Activated naive CD4-positive, alpha-beta T cell treated with anti-CD3 and anti-CD28 coated beads, Interleukin-2, amount 10 ng/mL, durations not matched to agents 7 days and 5 days (primary cell): ENCODE results near the gene SMARCD1.

ENCODE experiments used
- CTCF ChIA-PET: fragments of 350-600 bp; sonication (Branson Sonifier 250); formaldehyde crosslinking; loops from one replicate; lab custom pipeline; 2021; ENCODE audit warnings: antibody characterized with exemption; lab: Charles Lee
- DNase-seq: peaks from one replicate; pipeline ENCODE4 v3.0.0-alpha.2; 2020
- H3K27ac Mint-ChIP-seq: one replicate; pipeline ENCODE4 v1.8.0; 2021; ENCODE audit warnings: mild to moderate bottlenecking, moderate library complexity, mixed read lengths
- H3K27me3 Mint-ChIP-seq: one replicate; pipeline ENCODE4 v1.8.0; 2021; ENCODE audit warnings: mild to moderate bottlenecking, mixed read lengths
- H3K36me3 Mint-ChIP-seq: one replicate; pipeline ENCODE4 v1.8.0; 2021; ENCODE audit warnings: mixed read lengths
- H3K4me1 Mint-ChIP-seq: one replicate; pipeline ENCODE4 v1.8.0; 2021; ENCODE audit warnings: mixed read lengths
- H3K4me3 Mint-ChIP-seq: one replicate; pipeline ENCODE4 v1.8.0; 2021; ENCODE audit warnings: mild to moderate bottlenecking, moderate library complexity, mixed read lengths
- H3K9me3 Mint-ChIP-seq: one replicate; pipeline ENCODE4 v1.8.0; 2021; ENCODE audit warnings: mixed read lengths

SMARCD1 gene

DNA sequence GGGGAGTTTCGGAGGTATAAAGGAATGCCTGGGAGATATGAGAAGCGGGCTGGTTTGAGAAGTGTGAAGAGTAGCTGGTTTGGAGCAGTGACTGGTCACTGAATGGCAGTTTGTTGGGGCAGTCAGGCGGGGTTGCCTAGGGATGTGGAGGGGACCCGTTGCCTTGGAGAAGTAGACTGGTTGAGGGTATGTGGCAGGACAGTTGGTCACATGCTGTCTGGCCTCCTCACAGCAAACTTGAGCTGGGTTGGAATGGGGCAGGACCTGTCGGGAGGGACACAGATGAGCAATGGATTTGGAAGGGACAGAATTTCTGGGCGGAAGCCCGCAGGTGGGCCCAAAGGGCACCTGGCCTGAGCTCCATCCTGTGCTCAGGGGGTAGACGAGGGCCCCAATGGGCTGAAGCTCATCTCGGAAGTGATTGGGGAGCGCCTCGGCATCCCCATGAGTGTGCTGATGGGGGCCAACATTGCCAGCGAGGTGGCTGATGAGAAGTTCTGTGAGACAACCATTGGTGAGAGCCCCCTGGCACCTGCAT, 20.8 kb downstream of the SMARCD1 start:
- CTCF ChIA-PET = interaction anchor here (0.9 kb wide), 1 partner anchor 16 kb away, joined by 3 read pairs; no protein-coding TSS in a partner anchor
- Mint-ChIP-seq H3K4me1 (peaks cover 9% of the 10 kb centered on the region), H3K9me3 (no peaks in the 10 kb centered on the region), H3K27ac (no peak overlapping the region), H3K36me3 (peaks cover 4% of the 10 kb centered on the region), H3K27me3 (peaks cover 21% of the 10 kb centered on the region), H3K4me3 (no peak overlapping the region)
- DNase-seq = no peak

DNA sequence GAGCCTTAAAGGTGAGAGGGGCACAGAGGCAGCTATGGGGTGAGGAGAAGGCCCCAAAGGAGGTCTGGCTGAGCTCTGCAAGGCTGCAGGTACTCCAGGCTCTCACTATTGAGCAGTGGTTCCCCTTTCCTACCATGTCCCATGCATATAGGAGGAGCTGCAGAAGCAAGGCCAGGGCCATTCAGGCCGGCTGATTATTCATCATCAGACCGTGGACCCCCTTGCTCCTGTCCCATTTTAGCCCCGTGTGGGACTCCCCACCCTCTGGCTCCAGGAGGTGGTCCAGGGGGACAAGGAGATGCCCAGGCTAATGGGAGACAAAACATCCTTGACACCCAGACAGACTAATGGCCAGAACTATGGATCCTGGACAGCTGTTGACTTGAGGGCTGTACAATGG, 21.8 kb downstream of the SMARCD1 start:
- Mint-ChIP-seq H3K36me3 (no peaks in the 10 kb centered on the region), H3K4me1 (peaks cover 15% of the 10 kb centered on the region)

DNA sequence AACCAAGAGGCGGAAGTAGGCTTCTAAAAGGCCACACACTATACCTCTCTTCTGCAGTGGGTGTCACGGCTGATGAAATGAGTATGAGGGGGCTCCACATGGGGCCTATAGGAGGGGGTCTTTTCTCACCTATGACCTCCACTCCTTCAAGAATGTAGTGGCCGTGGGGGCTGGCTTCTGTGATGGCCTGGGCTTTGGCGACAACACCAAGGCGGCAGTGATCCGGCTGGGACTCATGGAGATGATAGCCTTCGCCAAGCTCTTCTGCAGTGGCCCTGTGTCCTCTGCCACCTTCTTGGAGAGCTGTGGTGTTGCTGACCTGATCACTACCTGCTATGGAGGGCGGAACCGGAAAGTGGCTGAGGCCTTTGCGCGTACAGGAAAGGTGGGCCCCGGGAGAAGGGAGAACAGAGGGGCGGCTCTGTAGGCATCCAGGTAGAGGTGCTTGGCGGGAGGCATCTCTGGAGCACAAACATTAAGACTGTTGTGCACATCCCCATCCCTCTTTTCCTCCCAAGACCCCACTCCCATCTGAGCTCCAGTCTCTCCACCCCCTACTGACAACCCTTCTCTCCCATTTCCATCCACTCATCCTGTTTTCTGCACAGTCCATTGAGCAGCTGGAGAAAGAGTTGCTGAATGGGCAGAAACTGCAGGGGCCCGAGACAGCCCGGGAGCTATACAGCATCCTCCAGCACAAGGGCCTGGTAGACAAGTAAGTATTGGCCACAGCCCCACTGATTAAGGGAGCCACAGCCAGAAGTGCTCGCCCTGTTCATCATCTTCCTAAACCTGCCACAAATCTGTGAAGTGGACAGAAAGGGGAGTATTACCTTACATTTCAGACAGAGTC, 22.5 kb downstream of the SMARCD1 start:
- Mint-ChIP-seq H3K4me3 (no peak overlapping the region), H3K27ac (no peak overlapping the region), H3K4me1 (peaks cover 15% of the 10 kb centered on the region), H3K9me3 (no peaks in the 10 kb centered on the region), H3K27me3 (peaks cover 26% of the 10 kb centered on the region), H3K36me3 (peaks cover 4% of the 10 kb centered on the region)
- CTCF ChIA-PET = interaction anchor here (0.9 to 1.4 kb wide), 3 partner anchors 20 to 140 kb away, joined by 3 to 4 read pairs (median 4); no protein-coding TSS in a partner anchor
- no peak for DNase-seq

More for the DNA sequence above, 21.8 kb downstream of the SMARCD1 start:
- CTCF ChIA-PET = no interaction called here
- peaks cover 26% of the 10 kb centered on the region for H3K27me3 Mint-ChIP-seq
- DNase-seq = no peak
- H3K9me3 Mint-ChIP-seq = no peaks in the 10 kb centered on the region
- H3K4me3 Mint-ChIP-seq = no peak overlapping the region
- H3K27ac Mint-ChIP-seq = no peak overlapping the region

DNA sequence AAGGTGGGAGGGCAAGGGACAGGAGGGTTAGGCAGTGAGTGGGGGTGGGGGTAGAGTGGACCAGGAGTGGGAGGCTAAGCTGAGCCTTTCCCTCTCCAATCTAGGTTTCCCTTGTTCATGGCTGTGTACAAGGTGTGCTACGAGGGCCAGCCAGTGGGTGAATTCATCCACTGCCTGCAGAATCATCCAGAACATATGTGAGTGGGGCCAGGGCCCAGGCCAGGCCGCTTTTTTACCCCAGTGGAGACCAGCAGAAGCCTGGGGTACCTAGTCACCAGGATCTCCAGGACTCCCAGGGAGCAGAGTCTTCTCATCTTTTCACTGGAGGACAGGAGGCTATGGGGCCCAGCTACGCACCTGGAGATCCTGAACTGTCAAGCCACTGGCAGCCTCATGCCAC, 24.2 kb downstream of the SMARCD1 start:
- Mint-ChIP-seq H3K4me1 (peaks cover 28% of the 10 kb centered on the region), H3K27ac (no peak overlapping the region), H3K9me3 (no peaks in the 10 kb centered on the region), H3K36me3 (peaks cover 5% of the 10 kb centered on the region), H3K27me3 (peaks cover 21% of the 10 kb centered on the region), H3K4me3 (no peak overlapping the region)
- no peak for DNase-seq
- CTCF ChIA-PET = interaction anchor here (0.9 to 4.8 kb wide), 9 partner anchors 15 to 141 kb away, joined by 3 to 40 read pairs (median 19); partner anchors contain the start of genes CERS5 and SMARCD1

GRCh38 chr12:50110127-50110761, 25.1 kb downstream of the SMARCD1 start:
- CTCF ChIA-PET = interaction anchor here (0.6 to 4.8 kb wide), 23 partner anchors 8 to 173 kb away, joined by 3 to 40 read pairs (median 7); partner anchors contain the start of genes CERS5, GPD1, LIMA1 and SMARCD1
- Mint-ChIP-seq H3K27me3 (peaks cover 13% of the 10 kb centered on the region), H3K4me1 (peaks cover 30% of the 10 kb centered on the region), H3K27ac (no peak overlapping the region), H3K36me3 (peaks cover 7% of the 10 kb centered on the region), H3K9me3 (no peaks in the 10 kb centered on the region), H3K4me3 (no peak overlapping the region)
- DNase-seq = no peak

GRCh38 chr12:50110762-50111351, 25.7 kb downstream of the SMARCD1 start:
- CTCF ChIA-PET = interaction anchor here (0.8 to 4.8 kb wide), 30 partner anchors 9 to 173 kb away, joined by 3 to 40 read pairs (median 6); partner anchors contain the start of genes CERS5, GPD1, LIMA1 and RACGAP1
- peaks cover 7% of the 10 kb centered on the region for H3K27me3 Mint-ChIP-seq
- H3K4me3 Mint-ChIP-seq = peak overlapping the region; percentile 93
- no peaks in the 10 kb centered on the region for H3K9me3 Mint-ChIP-seq
- no peak overlapping the region for H3K27ac Mint-ChIP-seq
- H3K4me1 Mint-ChIP-seq = peaks cover 36% of the 10 kb centered on the region
- H3K36me3 Mint-ChIP-seq = peaks cover 12% of the 10 kb centered on the region
- DNase-seq = peak; percentile 27

- H3K27me3 Mint-ChIP-seq = peaks cover 4% of the 10 kb centered on the region
- H3K27ac Mint-ChIP-seq = peak overlapping the region; percentile 87
- DNase-seq = no peak
- CTCF ChIA-PET = interaction anchor here (0.7 to 4.8 kb wide), 28 partner anchors 9 to 291 kb away, joined by 3 to 40 read pairs (median 7); partner anchors contain the start of genes CERS5, GPD1, RACGAP1 and SMARCD1
- H3K4me1 Mint-ChIP-seq = peaks cover 40% of the 10 kb centered on the region
- no peaks in the 10 kb centered on the region for H3K9me3 Mint-ChIP-seq
- H3K36me3 Mint-ChIP-seq = peaks cover 15% of the 10 kb centered on the region
- H3K4me3 Mint-ChIP-seq = peak overlapping the region; percentile 93
These were observed 26.2 kb downstream of the SMARCD1 start for GRCh38 chr12:50111395-50111692.

DNA sequence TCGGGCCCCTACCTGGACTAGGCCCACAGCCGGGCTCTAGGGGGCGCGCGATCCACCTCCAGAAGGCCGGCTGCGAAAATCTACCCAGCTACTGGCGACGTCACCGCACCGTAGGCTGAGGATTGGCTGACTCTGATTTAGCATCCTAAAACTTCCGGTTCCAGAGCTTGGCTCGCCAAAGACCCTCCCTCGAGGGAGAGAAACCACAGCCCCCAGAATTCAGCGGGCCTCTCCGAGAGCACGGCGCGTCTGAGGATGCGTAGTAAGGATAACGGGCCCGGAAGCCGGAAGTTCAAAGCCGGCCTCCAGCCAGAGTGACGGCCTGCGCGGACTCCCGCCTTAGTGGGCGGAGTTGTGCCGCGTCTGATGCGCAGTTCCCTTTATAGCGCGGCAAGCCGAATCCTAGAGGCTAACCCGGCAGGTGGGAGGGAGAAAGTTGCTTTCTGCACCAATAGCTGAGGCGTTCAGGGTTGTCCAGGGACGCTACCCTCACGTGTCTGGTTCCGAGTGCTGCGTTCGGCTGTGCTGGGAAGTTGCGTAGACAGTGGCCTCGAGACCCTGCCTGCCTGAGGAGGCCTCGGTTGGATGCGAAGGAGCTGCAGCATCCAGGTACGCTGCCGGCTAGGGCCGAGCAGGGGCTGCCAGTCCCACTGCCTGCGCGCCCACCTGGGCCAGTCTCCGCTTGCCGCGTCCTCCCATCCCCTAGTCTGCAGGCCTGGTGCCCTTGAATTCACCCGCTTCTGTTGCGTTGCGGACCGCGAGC, 26.7 kb downstream of the SMARCD1 start, which contains the start of gene COX14:
Gene COX14 (plus strand): TSS at position 544 of the 763 bp plus-strand sequence. CDS start 7,808 bp downstream, outside the sequence.
- CTCF ChIA-PET = interaction anchor here (0.7 to 4.8 kb wide), 31 partner anchors 9 to 291 kb away, joined by 3 to 40 read pairs (median 7); partner anchors contain the start of genes CERS5, GPD1, RACGAP1 and SMARCD1
- Mint-ChIP-seq H3K4me1 (peaks cover 42% of the 10 kb centered on the region), H3K9me3 (no peaks in the 10 kb centered on the region), H3K27me3 (peaks cover 4% of the 10 kb centered on the region), H3K27ac (peak within 1 kb of the TSS; percentile 98), H3K36me3 (peaks cover 20% of the 10 kb centered on the region), H3K4me3 (peak within 1 kb of the TSS; percentile 93)
- peak; percentile 99 for DNase-seq

DNA sequence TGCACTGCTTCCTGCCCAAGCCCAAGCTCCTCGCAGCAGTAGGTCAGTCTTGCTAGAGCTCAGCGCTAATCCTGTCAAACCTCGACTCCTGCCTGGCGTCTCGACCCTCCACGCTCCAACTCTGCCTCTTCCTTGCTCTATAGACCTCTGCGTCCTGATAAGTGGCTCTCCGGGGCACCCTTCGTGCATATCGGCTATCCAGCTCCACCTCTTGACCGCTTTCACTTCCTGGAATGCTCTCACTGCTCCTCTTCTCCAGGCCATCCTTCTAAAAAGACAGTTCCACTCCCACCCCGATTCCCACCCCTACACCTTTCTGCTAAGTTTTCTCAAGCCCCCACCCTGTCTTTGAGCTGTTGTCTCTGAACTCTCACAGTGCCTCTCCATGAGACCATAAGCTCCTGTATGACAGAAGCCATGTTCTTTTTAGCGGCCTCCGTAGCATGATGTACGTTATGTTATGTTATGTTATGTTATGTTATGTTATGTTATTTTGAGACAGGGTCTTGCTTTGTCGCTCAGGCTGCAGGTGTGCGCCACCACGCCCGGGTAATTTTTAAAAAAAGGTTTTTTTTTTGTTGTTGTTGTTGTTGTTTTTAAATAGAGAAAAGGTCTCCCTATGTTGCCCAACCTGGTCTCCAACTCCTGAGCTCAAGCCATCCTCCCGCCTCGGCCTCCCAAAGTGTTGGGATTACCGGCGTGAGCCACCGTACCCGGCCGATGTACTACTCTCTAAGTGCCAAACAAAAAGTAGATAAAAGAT, 27.5 kb downstream of the SMARCD1 start:
- Mint-ChIP-seq H3K27ac (peak overlapping the region; percentile 98), H3K9me3 (no peaks in the 10 kb centered on the region), H3K27me3 (peaks cover 4% of the 10 kb centered on the region), H3K4me1 (peaks cover 44% of the 10 kb centered on the region), H3K36me3 (peaks cover 23% of the 10 kb centered on the region), H3K4me3 (peak overlapping the region; percentile 93)
- CTCF ChIA-PET = interaction anchor here (1.2 to 4.8 kb wide), 17 partner anchors 9 to 88 kb away, joined by 3 to 40 read pairs (median 11); partner anchors contain the start of genes CERS5, GPD1, RACGAP1 and SMARCD1
- no peak for DNase-seq

GRCh38 chr12:50117057-50117622, 32.0 kb downstream of the SMARCD1 start:
- no peak overlapping the region for H3K27ac Mint-ChIP-seq
- H3K27me3 Mint-ChIP-seq = no peaks in the 10 kb centered on the region
- no peak overlapping the region for H3K4me3 Mint-ChIP-seq
- peaks cover 29% of the 10 kb centered on the region for H3K4me1 Mint-ChIP-seq
- H3K9me3 Mint-ChIP-seq = no peaks in the 10 kb centered on the region
- CTCF ChIA-PET = interaction anchor here (1.3 to 2.0 kb wide), 2 partner anchors 15 to 29 kb away, joined by 3 to 13 read pairs; no protein-coding TSS in a partner anchor
- peaks cover 37% of the 10 kb centered on the region for H3K36me3 Mint-ChIP-seq
- DNase-seq = no peak

- Mint-ChIP-seq H3K4me3 (no peak overlapping the region), H3K9me3 (no peaks in the 10 kb centered on the region), H3K4me1 (peaks cover 19% of the 10 kb centered on the region), H3K27ac (no peak overlapping the region), H3K27me3 (no peaks in the 10 kb centered on the region), H3K36me3 (peaks cover 40% of the 10 kb centered on the region)
- CTCF ChIA-PET = interaction anchor here (0.7 to 1.1 kb wide), 2 partner anchors 9 to 32 kb away, joined by 3 read pairs; no protein-coding TSS in a partner anchor
- DNase-seq = no peak
These were observed 34.2 kb downstream of the SMARCD1 start for GRCh38 chr12:50119387-50119786.

DNA sequence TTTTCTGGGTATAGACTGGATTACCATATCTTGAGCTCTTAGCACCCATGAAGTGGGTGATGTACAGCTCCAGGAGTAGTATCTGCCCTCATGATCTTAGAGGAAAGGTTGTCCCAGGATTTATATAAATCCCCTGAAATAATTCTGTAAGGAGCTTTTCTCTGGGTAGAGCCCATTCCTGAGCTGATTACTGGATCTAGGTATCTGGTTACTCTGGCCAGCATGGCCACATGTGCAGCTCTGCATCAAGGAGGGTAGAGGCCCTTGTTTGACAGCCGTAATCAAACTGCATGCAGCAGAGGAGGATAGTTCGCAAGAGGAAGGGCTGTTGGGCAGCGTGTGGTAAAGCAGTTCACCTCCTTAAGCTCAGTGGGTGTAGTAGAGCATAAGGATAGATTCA, 35.4 kb downstream of the SMARCD1 start:
- peaks cover 24% of the 10 kb centered on the region for H3K4me1 Mint-ChIP-seq
- DNase-seq = no peak
- peaks cover 38% of the 10 kb centered on the region for H3K36me3 Mint-ChIP-seq
- no peak overlapping the region for H3K27ac Mint-ChIP-seq
- no peaks in the 10 kb centered on the region for H3K27me3 Mint-ChIP-seq
- no peak overlapping the region for H3K4me3 Mint-ChIP-seq
- H3K9me3 Mint-ChIP-seq = no peaks in the 10 kb centered on the region
- CTCF ChIA-PET = interaction anchor here (1.0 to 3.4 kb wide), 3 partner anchors 9 to 12 kb away, joined by 3 to 18 read pairs (median 4); partner anchors contain the start of gene COX14
